Testis (tissue), 2 donors: ENCODE measurements around the gene PHLDA3.

Experiments
- CTCF ChIP-seq, 3 experiments: fragments of 450-650 bp in 2 of 3; fragments of 200-600 bp in 1 of 3; sonication (generic) in 1 of 3; IDR thresholded peaks; one replicate each; pipeline ENCODE4 v1.5.1; 2016 to 2019; ENCODE audit warnings: antibody characterized with exemption in 3 of 3, mild to moderate bottlenecking in 2 of 3, moderate library complexity in 1 of 3
- POLR2A ChIP-seq: fragments of 450-650 bp; IDR thresholded peaks from one replicate; pipeline ENCODE4 v1.6.1; 2017; ENCODE audit warnings: antibody characterized with exemption, mild to moderate bottlenecking, moderate library complexity

DNA sequence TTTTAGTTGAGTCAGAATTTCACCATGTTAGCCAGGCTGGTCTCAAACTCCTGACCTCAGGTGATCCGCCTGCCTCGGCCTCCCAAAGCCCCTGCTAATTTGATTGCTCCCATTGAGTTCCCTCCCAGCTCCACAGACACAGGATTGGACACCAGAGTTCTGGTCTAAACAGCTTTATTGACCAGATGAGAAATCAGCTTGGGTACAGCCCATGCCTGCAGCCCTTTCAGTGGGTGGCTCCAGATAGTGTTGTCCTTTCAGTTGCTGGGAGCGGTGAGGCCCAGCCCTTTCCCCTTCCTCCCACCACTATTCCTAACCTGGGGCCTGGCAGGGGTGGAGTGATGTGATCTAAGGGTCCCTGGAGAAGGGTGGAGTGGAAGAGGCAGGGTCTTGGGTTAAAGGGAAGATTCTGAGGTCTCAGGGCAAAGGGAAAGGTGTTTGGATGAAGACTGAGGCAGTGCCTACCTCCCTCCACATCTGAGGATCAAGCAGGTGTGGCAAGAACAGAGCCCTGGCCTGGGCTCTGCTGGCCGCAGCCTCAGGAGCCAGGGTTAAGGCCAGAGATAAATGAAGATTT lies 14.5 kb upstream of the PHLDA3 start:
- TF ChIP-seq CTCF (IDR thresholded peaks at IDR 0.05) (no peak), POLR2A (no peak)
